ENCODE measurements around the gene COL23A1. TPM values are rescaled to one million over a fixed set of nuclear protein-coding genes. Genes with fewer than 3 reads are reported as not detected.

Gene COL23A1
- total RNA-seq, 1 donor from 2014 or later = 0.40 TPM

- no peak for DNase-seq (ENCODE audit: low read depth in 2 of 2)
These were observed 163.7 kb downstream of the COL23A1 start for GRCh38 chr5:178426326-178427130.

GRCh38 chr5:178425621-178426068 lies 164.5 kb downstream of the COL23A1 start:
- no peak for DNase-seq (ENCODE audit: low read depth in 2 of 2)

- DNase-seq (ENCODE audit: low read depth in 2 of 2) = no peak
These were observed 165.4 kb downstream of the COL23A1 start for GRCh38 chr5:178424810-178425177.

- DNase-seq (ENCODE audit: low read depth in 2 of 2) = no peak
These were observed 166.0 kb downstream of the COL23A1 start for GRCh38 chr5:178423901-178424809.

GRCh38 chr5:178423431-178423830 lies 166.8 kb downstream of the COL23A1 start:
- no peak for DNase-seq (ENCODE audit: low read depth in 2 of 2)

GRCh38 chr5:178422400-178422775 lies 167.8 kb downstream of the COL23A1 start:
- DNase-seq (ENCODE audit: low read depth in 2 of 2) = no peak

GRCh38 chr5:178421699-178422399 lies 168.3 kb downstream of the COL23A1 start:
- DNase-seq (ENCODE audit: low read depth in 2 of 2) = no peak

- DNase-seq (ENCODE audit: low read depth in 2 of 2) = no peak
These were observed 169.1 kb downstream of the COL23A1 start for GRCh38 chr5:178421128-178421527.

- DNase-seq (ENCODE audit: low read depth in 2 of 2) = no peak
These were observed 169.8 kb downstream of the COL23A1 start for GRCh38 chr5:178420354-178420781.

GRCh38 chr5:178419651-178420050 lies 170.5 kb downstream of the COL23A1 start:
- no peak for DNase-seq (ENCODE audit: low read depth in 2 of 2)

GRCh38 chr5:178419196-178419595 lies 171.0 kb downstream of the COL23A1 start:
- no peak for DNase-seq (ENCODE audit: low read depth in 2 of 2)

GRCh38 chr5:178418471-178419010 lies 171.7 kb downstream of the COL23A1 start:
- no peak for DNase-seq (ENCODE audit: low read depth in 2 of 2)

- no peak for DNase-seq (ENCODE audit: low read depth in 2 of 2)
These were observed 172.2 kb downstream of the COL23A1 start for GRCh38 chr5:178418031-178418430.

GRCh38 chr5:178417391-178417811 lies 172.8 kb downstream of the COL23A1 start:
- no peak for DNase-seq (ENCODE audit: low read depth in 2 of 2)

GRCh38 chr5:178416919-178417318 lies 173.3 kb downstream of the COL23A1 start:
- no peak for DNase-seq (ENCODE audit: low read depth in 2 of 2)

GRCh38 chr5:178416206-178416882 lies 173.8 kb downstream of the COL23A1 start:
- DNase-seq (ENCODE audit: low read depth in 2 of 2) = no peak

- no peak for DNase-seq (ENCODE audit: low read depth in 2 of 2)
These were observed 174.8 kb downstream of the COL23A1 start for GRCh38 chr5:178415353-178415752.

- DNase-seq (ENCODE audit: low read depth in 2 of 2) = no peak
These were observed 176.2 kb downstream of the COL23A1 start for GRCh38 chr5:178413988-178414387.

GRCh38 chr5:178411083-178411482 lies 179.1 kb downstream of the COL23A1 start:
- no peak for DNase-seq (ENCODE audit: low read depth in 2 of 2)

- no peak for DNase-seq (ENCODE audit: low read depth in 2 of 2)
These were observed 182.5 kb downstream of the COL23A1 start for GRCh38 chr5:178407646-178408045.

- no peak for DNase-seq (ENCODE audit: low read depth in 2 of 2)
These were observed 185.2 kb downstream of the COL23A1 start for GRCh38 chr5:178404987-178405386.

Measured in lung microvascular endothelial cell (primary cell).